GM19397 (cell line): ENCODE results near the gene PEX14.

ENCODE experiments used
- ATAC-seq: cut with Tn5 transposase; IDR thresholded peaks from one replicate; pipeline ENCODE4 v1.9.1; 2021; ENCODE audit warnings: mild to moderate bottlenecking, moderate library complexity; ENCODE audit not compliant: unreplicated experiment

The PEX14 gene

DNA sequence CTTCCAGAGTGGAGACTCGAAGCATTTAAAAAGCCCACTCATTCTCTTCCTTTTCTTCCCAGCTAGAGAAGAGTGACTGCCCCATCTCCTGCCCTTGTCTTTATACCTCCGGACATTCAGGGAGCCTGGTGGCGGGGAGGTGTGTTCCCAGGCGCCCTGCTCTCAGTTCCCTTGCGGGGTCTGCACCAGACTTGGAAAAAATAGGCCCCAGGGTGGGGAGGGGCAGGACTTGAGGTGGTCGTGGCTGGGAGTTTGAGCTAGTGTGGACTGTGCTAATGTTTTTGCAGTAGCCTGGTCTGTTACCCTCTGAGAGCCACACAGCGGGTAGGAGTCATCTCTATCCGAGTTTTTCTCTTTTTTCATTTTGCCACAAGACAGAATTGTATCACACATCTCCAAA is 139.1 kb downstream of the PEX14 start:
- no peak for ATAC-seq

DNA sequence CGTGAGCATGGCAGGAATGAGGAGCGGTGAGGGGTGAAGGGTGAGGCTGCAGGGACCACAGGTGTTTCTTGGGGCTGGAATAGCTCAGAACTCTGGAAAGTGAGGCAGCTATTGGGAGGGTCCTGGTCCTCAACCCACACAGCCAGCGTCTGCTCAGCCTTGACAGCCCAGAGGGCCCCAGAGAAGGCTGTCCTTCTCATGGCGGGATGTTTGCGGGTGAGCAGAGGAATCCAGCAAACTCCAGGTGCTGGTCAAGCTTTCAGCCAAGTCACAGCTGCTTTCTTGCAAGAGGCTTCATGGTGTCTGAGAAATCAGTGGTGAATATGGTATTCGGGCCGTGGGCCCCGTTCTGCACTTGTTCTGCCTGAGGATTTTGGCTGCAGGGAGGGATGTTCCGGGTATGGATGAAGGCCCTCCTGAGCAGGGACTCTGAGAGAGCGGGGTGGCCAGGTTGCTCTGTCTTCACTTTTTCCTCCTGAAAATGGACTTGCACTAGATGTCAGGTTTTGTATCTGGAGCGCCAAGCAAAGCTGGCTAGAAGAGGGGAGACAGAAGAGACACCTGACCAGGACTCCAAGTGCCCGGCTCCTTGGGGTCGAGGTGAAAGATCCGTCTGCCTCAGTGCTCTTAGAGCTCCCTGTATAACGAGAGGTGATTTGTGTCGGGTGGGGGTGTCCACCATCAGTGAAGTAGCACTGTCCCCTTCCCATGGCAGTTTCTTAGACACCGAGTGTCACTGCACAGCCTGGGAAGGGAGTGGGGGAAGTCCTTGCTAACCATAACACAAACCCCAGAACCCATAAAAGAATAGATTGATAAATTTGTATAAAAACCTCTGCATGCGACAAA is 139.9 kb downstream of the PEX14 start:
- no peak for ATAC-seq

DNA sequence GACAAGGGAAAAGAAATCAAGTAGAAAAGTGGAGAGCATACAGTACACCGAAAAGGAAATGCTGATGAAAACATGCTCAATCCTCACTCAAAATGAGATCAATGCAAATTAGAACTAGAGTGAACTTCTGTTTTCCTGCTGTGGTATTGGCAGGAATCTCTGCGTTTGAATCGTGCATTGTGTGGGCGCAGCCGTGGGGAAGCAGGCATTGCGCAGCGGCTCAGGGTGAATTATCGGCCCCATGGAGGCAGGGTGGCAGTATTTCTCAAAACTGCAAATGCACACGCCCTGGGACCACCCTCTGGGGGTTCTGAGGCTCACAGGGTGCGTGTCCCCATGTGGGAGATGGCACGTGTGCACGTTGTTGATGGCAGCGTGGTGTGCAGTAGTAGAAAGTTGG is 140.6 kb downstream of the PEX14 start:
- ATAC-seq, result no peak

DNA sequence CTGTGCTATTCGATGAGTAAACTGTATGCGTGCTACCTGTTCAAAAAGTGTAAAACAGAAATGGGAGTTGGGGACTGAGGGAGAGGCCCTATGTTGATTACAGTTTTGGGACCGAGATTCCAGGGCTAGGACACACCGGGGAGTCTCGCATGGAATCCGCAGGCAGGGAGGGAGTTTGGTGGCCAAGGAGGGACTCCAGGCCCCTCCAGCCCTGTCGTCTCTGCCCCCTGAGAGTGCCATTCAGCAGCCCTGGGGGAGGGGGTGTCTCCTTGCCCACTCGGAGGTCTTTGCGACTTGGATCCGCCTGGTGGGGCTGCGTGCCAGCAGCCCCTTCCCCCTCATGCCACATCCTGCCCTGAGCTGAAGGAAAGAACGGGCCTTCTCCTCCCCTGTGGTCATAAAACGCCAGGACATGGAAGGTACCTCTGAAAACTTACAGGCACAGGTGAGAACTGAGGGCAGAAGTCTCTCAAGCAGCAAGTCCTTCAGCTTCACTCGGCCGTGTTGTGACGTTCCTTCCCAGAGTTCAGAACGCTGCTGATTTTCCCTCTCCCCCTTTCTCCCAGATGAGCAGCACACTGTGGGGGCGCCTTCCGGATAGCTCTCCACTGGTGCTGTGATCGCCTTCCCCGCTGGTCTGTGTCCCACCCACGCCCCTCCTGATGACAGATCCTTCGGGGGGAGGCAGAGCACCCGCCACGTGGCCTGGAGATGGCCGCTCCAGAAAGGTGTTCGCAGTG is 141.4 kb downstream of the PEX14 start:
- no peak for ATAC-seq

DNA sequence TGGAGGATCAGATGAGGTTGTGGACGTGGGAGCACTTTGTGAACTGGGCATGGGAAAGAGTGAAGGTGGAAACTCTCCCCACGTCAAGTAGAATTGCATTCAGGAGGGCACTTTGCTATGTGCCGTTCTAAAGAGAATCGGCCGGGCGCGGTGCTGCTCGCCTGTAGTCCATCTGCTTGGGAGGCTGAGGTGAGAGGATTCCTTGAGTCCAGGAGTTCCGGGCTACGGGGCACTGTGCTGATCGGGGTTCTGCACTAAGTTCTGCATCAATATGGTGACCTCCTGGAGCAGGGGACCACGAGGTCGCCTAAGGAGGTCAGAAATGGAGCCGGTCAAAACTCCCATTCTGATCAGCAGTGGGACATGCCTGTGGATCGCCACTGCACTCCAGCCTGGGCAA is 141.9 kb downstream of the PEX14 start:
- ATAC-seq, result no peak

DNA sequence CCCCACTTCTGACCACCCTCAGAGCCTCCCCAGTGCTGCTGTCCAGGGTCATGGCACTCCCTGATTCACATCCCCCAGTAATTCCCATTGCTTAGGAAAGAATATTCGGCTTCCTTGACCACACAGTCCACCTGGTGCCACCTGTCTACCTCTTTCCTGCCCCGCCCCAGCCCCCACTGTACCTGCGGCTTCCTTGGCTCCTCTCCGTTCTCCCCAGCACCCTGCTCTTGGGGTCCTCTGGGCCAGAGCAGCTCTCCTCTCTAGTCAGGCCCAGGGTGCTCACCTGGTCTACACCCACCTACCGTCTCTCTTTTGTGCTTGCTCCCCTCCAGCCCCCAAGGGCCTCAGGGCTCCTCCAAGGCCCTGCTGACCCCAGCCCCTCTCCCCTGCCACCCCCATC is 142.6 kb downstream of the PEX14 start:
- ATAC-seq, result no peak

DNA sequence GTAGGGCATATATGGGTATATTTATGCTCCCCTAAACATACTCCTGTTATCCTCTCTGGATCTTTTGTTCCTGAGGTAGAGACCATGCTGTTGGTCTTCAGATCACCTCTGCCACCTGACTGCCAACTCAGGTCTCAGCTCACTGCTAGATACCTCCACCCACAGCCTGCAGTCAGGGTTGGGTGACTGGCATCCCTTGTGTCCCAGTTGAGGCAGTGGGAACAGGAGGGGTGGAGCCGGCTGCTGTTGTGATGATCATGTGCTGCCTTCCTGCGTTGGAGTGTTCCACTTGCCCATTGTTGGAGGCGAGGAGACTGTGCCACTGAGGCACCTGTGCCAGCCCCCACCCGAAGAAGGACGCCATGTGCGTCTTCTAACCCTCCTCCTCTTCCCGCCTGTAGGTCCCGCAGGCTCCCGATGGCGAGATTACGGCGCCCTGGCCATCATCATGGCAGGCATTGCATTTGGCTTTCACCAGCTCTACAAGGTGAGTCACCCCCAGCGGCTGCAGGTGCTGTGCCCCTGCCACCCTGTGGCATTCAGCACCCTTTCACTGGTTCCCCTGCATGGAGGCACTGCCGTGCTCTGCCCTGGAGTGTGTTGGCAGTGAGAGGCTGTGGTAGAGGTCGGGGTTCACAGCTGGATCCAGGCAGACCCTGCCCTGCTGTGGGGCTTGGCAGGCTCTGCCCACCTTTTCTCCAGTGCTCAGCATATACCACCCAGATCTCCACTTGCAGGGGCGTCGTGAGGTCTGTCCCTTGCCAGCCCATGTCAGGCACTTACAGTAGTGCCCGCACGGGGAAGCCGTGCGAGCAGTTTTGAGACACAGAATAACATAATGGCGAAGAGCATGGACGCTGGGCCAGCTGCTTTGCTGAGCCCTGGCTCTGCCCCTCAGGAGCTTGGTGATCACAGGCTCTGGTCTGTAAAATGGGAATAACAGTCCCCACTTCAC is 143.5 kb downstream of the PEX14 start:
- ATAC-seq, result no peak

DNA sequence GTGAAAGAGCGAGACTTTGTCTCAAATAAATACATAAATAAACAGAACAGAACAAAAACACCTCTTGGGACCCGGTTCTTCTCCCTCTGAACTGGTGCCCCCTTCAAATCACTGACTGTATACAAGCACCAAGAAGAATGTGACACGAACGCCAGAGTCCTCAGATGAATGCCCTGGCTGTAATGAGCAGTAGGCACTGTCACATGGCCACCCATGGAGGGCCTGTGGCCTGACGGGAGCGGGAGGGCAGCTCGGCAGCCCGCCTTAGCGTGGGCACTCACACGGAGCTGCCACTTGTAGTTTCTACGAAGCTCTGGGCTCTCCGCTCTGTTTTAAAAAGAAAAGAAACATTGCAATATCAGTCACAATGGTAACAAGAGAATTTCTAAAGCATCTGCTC is 146.0 kb downstream of the PEX14 start:
- ATAC-seq, result no peak

DNA sequence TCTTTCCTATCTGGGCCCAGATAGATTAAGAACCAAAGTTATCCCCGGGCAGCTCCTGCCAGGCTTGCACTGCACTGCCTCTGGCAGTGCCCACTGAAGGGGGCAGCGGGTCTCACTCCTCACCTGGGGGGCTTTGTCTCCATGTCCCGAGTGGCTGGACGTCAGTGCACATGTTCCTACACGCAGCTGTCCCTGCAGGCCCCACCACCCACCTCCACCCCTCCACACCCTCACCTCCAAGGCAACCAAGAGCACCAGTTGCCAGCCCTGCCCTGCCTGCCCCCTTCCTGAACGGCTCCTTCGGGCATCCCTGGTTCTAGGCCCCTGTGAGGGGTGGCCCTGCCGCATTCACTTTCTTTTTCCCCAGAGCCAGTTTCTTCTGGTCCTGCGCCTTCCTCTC is 147.2 kb downstream of the PEX14 start:
- ATAC-seq, result no peak

DNA sequence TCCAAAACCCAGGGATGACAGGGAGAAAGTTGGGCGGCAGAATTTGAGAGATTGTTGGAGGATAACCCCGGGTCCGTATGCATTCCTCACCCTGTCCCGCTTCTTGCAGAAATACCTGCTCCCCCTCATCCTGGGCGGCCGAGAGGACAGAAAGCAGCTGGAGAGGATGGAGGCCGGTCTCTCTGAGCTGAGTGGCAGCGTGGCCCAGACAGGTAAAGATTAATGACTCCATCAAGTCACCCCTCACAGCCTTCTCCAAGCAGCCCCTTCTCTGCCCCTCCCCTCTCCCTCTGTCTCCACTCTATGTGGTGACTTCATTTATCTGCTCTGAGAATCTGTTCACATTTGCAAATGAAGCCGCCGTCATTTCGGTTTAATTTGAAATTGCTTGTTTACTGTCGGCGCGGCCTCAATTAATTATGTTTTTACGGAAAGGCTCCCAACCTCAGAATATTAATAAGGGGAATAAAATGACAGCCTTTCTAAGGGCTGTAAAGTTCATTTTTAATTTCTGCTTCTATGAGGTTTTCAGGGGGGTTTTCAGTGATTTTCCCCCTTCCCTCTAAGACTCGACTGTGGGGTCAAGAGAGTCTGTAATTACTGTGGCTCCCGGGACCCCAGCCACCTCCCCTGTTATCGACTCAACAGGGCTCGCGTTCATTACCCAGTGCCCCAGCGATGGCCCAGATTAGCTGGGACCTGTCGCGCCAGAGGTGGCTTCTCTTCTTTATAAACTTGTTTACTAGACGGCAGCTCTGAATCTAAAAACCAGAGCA is 148.3 kb downstream of the PEX14 start:
- ATAC-seq, result no peak

DNA sequence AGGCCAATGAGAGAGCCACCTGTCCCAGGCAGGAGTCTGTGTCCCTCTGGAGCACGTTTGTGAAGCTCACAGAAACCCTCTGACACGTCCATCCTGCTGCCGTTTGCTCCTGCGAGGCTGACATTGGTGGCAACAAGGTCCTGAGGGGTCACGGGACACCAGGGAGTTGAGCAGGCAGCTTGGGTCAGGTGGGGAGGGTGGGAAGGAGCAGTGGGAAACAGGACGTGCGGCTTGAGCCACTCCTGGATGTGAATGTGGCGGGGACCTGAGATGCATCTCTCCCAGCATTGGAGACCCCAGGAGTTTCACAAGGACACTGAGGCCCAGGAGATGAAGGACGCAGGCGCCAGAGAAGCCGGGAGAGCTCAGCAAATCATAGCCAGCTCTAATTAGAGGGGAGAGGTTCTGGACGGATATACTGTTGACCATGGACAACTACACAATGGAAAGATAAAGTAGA is 149.0 kb downstream of the PEX14 start:
- ATAC-seq, result no peak

DNA sequence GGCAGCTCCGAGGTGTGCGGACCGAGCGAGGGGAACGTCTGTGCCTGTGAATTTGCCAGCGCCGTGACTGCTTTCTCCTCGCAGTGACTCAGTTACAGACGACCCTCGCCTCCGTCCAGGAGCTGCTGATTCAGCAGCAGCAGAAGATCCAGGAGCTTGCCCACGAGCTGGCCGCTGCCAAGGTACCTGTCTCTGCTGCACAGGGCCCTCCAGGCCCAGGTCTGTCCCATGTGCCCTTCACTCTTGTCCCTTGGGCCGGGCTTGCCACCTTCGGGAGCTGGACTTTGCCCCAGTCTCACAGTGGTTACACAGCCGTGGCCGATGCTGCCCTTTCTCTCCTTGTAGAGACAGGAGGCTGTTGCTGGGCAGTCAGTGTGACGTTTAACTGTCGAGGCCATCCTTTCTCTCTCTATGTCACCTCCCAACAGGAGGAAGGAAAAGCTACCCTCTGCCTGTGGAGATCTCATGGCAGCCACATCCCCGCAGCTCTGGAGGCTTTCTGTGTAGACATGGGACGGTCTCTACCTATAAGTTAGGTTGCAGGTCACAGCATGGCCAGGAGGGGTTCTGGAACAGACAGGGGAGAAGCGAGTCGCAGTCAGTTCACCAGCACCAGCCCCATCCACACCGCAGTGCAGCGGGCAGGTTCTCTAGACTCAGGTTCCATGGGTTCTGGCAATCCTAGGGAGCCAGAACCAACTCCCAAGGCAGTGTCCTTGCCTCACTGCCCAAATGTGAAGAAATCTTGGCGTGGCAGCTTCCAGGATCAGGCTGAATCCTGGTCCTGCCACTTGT is 149.7 kb downstream of the PEX14 start:
- no peak for ATAC-seq

DNA sequence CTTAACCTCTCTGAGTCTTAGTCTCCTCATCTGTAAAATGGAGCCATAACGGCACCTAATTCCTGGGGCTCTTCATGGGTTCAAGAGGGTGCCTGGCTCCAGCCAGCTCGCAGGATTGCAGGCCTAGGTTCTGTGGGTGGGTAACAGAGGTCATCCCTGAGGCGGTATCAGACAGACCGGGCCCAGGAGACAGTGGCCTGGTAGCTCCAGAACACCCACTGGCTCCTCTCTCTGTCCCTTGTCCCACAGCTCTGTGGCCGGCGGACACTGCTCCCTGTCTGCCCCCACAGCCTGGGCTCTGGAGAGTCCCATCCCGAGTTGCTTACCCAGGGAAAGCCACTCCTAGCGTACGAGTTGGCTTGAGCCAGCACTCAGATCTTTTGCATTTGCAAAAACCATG is 150.3 kb downstream of the PEX14 start:
- ATAC-seq, result no peak

DNA sequence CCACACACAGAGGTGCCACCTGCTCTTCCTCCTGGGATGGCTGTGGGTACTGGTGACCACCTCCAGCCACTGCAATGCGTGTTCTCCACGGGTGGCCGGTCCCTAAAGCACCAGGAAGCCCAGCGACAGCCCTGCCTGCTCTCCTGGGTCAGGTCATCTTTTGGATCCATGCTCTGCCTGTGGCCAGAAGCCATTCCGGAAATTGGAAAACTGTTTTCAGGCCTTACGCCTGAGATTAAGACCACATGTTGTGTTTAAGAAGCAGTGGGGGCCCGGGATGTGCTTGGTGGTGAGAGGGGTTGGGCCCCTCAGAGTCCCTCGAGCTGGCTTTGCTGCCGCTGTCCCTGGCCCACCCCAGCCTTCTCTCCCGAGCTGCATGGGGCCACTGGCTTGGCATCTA is 150.8 kb downstream of the PEX14 start:
- ATAC-seq, result no peak

DNA sequence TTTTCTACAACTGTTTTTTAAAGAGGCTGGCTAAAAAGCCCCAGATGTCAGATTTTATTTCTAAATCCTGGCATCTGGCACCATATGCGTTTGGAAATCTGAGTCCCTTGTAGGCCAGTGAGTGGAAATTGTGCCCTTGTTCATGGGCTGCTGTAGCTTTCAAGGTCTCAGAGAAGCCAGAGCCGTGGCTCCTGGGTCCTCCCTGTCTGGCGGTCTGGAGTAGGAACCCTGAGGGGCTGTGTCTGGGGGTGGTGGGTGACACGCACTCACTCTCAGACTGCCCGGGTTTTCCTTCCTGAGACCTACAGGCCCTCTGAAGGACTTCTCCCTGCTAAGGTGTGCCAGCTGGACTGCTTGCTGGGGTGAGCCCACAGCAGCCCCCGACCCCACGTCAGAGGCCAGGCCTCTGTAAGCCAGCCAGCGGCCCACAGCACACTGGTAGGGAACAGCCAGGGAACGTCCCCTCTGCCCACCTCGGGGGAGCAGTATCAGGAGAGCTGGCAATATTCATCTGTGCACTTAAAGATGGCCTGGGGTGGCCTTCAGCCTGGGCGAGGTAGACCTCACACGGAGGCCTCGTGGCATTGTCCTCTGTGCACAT is 151.5 kb downstream of the PEX14 start:
- ATAC-seq, result no peak

DNA sequence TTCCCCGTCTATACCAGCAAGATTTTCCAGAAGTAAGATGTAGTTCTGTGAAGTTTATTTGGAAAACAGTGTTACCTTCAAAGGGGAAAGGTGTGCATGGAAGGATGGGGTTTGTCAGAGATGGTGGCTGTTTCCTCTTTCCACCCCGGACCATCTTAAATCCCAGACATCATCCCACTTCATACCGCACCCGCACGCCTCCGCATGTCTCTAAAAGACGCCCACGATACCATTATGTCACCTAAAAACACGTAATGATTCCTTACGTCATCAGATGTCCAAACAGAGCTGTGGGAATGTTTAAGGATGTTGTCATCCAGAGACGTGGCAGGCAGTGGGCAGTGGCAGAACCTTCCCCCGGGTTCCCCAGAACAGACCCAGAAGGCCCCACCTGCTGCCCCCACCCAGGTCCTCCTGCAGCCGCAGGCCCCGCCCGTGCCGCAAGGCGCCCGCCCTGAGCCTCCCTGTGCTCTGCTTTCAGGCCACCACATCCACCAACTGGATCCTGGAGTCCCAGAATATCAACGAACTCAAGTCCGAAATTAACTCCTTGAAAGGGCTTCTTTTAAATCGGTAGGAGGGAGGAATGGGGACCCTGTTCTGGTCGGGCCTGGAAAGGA is 152.2 kb downstream of the PEX14 start:
- ATAC-seq, result no peak

DNA sequence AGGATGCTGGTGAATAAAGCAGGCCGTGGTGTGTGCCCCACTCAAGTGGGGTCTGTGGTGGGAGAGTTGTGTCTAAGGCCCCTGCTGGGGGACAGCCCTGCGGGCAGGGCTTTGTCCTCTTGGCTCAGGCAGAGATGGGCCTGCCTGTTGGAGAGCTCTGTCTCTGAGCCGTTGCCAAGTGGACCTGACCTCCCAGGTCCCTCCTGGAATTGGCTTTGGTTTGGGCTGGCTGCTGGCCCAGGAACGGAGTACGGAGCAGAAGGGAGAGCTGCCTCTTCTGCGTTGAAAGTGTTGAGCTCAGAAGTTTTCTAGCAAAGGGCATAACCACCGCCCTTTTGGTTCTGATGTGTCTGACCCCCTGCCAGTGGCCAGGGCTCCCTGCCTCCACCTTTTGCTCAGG is 153.9 kb downstream of the PEX14 start:
- ATAC-seq, result no peak

DNA sequence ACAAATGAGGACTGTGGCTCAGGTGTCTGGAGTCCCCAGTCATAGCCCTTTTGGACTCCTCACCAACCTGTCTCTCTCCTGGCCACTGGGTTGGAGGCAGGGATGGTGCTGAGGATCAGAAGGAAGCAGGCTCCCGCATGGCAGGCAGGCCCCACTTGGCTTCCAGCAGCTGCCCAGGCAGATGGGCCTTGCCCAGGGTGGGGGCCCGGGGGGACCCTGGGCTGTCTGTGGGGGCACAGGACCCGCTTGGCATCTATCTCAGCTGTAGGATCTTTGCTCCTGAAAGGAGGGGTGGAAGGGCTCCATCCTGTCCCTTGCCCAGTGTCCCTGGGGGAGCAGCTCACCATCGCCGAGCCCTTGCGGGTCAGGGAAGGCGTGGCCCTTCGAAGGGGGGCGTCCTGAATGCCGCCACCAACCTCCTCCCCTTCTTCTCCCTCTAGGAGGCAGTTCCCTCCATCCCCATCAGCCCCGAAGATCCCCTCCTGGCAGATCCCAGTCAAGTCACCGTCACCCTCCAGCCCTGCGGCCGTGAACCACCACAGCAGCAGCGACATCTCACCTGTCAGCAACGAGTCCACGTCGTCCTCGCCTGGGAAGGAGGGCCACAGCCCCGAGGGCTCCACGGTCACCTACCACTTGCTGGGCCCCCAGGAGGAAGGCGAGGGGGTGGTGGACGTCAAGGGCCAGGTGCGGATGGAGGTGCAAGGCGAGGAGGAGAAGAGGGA is 154.5 kb downstream of the PEX14 start:
- no peak for ATAC-seq
